HG02610 (cell line): ENCODE data around the gene SLC25A43.

Experiments used
- ATAC-seq: cut with Tn5 transposase; IDR thresholded peaks from one replicate; pipeline ENCODE4 v1.9.1; 2021; ENCODE audit warnings: mild to moderate bottlenecking, moderate library complexity; ENCODE audit not compliant: unreplicated experiment

SLC25A43 gene

DNA sequence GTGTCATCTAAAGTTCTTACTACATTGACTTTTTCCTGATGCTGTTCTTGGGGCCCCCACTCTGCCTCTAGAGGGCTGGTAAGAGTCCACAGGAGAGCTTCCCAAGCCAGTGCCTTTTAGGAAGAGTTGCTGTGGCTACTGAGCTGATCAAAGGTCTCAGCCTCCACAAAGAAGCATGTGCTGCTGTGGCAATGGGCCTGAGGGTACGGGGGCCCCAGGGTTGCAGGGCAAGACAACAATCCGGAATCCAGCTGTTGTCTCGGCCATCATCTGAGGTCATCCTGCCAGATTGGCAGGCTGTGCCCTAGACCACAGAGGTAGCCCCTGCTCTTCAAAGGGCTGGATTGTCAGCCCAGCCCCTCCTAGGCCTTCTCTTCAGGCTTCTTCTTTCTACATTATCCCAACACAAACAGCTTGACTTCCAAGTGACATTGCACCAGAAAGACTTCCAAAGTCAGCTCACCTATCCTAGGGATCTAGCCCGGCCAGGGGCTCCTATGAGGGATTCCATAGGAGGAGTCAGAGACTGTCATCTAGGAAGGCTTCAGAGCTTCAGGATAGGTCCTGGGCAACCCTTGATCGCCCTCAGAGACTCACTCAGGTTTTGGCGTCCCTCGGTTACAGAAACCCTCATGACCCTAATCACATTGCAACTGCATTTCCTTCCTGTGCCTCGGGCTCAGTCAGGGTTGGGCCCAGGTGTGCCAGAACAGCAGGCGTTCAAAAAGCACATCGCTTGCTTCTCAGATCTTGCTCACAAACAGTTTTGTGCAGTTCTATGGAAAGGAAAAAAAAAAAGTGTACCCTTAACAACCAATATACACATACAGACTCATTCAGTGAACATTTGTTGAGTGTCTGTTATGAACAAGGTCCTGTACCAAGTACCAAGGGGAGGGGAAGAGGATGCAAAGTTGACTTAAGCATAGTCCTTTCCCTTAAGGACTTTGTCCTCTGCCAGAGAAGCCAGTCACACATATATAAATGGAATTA is 96.9 kb downstream of the SLC25A43 start:
- ATAC-seq: no peak

DNA sequence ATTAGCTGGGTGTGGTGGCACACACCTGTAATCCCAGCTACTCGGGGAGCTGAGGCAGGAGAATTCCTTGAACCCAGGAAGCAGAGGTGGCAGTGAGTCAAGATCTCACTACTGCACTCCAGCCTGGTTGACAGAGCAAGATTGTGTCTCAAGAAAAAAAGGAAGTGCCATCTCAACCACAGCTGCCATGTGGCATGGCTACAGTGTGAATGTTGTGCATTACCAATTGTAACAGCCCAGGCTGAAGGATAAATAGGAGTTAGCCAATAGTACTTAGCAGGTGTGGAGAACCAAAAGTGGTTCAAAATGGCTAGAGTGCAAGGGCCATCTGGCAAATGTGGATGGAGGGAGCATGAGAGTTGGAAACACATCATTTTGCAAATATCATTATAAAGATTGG is 98.0 kb downstream of the SLC25A43 start:
- ATAC-seq: no peak

DNA sequence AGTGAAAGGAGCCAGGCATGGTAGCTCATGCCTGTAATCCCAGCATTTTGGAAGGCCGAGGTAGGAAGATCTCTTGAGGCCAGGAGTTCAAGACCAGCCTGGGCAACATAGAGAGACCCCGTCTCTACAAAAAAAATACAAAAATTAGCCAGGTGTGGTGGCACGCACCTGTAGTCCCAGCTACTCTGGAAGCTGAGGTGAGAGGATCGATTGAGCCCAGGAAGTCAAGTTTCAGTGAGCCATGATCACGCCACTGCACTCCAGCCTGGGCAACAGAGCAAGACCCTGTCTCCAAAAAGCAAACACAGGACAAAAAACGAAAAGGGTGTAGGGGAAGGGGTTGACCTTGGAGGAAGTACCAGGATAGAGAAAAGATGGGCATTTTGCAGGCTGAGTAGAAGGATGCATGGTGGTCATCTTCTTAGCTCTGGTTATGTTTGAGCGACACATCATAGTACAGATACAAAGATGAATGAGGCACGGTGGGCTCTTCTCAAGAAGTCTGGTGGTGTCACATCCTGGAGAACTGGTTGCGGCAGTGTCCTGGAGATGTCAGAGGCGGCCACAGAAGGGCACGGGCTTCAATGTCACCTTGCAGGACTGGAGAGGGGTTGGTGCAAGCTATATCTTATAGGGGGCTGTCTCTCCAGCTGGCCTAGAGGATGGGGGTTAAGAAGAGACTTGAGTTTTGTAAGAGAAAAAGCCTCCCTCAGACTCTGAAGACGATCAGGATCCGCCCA is 101.1 kb downstream of the SLC25A43 start:
- no peak for ATAC-seq

DNA sequence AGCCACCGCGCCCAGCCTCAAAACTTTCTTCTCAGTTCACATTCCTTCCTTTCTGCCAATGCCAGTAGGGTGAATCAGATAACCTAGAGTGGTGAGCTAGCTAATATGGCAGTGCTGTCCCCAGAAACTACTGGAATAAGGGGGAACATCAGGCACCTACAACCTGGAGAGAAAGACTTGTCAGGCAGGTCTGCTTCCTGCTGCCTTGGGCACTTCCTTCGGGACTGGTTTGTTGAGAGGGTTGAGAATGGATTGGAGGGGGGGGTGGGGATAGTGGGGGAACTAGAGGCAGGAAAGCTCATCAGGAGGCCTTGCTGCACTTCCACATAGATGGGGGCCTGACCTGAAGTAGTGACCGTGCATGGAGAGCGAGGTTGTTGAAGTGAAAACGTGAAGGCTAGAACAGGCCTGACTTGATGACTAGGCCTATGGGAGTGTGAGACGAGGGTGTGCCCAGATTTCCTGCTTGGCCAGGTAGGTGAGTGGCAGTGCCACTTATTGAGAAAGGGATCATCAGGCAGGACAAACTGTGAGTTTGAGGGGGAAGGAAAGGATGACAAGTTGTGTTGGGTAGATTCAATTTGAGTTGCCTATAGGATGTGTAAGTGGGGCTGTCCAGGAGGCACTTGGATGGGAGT is 102.5 kb downstream of the SLC25A43 start:
- no peak for ATAC-seq

DNA sequence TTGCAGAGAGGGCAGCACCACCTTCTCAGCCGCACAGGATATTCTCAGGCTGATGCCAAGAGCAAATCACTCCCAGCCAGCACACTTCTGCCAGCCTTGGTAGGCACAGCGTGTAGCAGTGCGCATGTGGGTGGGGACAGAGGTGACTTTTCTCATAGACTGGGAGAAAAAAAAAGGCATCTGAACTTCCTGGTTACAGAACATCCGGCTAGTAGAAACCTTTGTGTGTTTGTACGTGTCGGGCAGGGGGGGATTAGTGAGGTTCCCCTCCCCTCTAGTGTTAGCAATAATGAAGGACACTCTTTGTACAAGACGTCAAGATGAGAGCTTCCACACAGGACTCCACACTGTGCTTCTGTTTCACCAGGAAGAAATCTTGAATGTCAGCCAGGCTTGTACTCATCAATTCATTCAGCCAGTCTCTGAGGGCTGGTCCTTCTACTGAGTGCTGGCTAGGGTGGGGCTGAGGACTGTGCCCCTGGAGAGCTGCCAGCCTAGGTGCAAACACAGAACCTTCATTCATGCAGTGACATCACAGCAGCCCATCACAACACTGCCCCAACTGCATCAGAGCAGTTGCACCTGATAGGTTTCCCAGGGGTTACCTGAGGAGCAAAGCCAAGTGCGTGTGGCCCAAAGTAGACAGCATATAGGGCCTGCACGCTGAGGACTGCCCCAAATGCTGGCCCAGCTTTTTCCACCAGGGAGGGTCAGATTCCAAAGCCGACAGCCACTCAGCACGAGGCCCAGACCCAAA is 103.8 kb downstream of the SLC25A43 start:
- ATAC-seq: no peak

DNA sequence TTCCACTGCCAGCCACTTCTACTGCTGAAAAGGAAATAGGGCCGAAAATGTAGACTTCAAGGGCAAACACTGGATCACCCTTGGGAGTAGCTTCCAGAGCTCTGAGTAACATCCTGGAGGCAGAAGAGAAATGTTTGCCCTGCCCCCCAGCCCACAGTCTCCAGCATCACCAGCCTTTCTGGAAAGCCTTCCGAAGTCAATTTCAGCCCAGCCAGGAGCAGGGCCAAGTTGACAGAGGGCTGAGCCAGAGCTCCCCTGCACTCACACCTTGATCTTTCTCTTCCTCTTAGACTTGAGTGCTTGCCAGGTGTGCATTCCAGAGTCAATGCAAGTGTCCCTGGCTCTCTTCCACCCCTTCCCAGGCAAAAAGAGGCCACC is 104.3 kb downstream of the SLC25A43 start:
- ATAC-seq: no peak
